ENCODE results near the gene GGCT. TPM values are rescaled to one million over a fixed set of nuclear protein-coding genes. Genes with fewer than 3 reads are reported as not detected.

Gene GGCT
- polyA plus RNA-seq, 3 donors: 7.6 to 18.1 (median 10.7) TPM

DNA sequence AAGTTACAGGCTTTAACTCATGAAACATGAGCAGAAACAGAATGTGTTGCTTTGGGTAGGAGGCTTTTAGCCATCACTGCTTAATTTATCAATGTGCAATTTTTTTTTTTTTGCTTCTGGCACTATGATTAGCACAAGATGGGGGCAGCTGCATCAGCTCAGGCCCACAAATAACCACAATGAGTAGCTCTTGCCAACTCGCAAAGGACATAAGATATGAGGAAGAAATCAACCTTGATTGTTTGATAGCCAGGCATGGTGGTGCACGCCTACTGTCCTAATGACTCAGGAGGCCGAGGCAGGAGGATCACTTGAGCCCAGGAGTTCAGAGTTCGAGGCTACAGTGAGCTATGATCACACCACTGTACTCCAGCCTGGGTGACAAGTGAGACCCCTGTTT, 38.4 kb downstream of the GGCT start:
- H2AFZ ChIP-seq (ENCODE audit: insufficient read depth, low read depth, low read length, poor library complexity, severe bottlenecking): no peak overlapping the region
- Mint-ChIP-seq H3K9me3 (peaks cover 0 to 2% (median 0%) of the 10 kb centered on the region in 7 donors), H3K4me3 (no peak overlapping the region), H3K27ac (peak overlapping the region in 2 of 7 donors; percentile 30 to 37), H3K36me3 (peaks cover 8 to 14% of the 10 kb centered on the region in 2 donors), H3K4me1 (peaks cover 87% of the 10 kb centered on the region), H3K27me3 (ENCODE audit: low read depth in 3 of 3) (peaks cover 0 to 2% (median 1%) of the 10 kb centered on the region in 3 donors)
- peaks cover 82% of the 10 kb centered on the region for H3K79me2 ChIP-seq (ENCODE audit: insufficient read depth, low read length)
- no peak overlapping the region for H3K9ac ChIP-seq (ENCODE audit: insufficient read depth, low read length, poor library complexity, severe bottlenecking)
- TF ChIP-seq, protein P1, sequence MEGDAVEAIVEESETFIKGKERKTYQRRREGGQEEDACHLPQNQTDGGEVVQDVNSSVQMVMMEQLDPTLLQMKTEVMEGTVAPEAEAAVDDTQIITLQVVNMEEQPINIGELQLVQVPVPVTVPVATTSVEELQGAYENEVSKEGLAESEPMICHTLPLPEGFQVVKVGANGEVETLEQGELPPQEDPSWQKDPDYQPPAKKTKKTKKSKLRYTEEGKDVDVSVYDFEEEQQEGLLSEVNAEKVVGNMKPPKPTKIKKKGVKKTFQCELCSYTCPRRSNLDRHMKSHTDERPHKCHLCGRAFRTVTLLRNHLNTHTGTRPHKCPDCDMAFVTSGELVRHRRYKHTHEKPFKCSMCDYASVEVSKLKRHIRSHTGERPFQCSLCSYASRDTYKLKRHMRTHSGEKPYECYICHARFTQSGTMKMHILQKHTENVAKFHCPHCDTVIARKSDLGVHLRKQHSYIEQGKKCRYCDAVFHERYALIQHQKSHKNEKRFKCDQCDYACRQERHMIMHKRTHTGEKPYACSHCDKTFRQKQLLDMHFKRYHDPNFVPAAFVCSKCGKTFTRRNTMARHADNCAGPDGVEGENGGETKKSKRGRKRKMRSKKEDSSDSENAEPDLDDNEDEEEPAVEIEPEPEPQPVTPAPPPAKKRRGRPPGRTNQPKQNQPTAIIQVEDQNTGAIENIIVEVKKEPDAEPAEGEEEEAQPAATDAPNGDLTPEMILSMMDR (IDR thresholded peaks at IDR 0.05): no peak
- 92% methylated on average over 2 of the region's 4 CpGs for WGBS (ENCODE audit: insufficient coverage)
- DNase-seq: no peak
- H3K27me3 ChIP-seq (ENCODE audit: control insufficient read depth in 2 of 2, insufficient read depth in 2 of 2, low read length in 2 of 2): no peaks in the 10 kb centered on the region
- intact Hi-C loops (cut with micrococcal nuclease): no loop called here
- H3K9me3 ChIP-seq (replicated peaks in 1 of 2; ENCODE audit: control insufficient read depth in 1 of 2, insufficient read depth in 1 of 2, low read length in 2 of 2): no peaks in the 10 kb centered on the region
- H3K36me3 ChIP-seq (replicated peaks in 1 of 2; ENCODE audit: control insufficient read depth in 1 of 2, insufficient read depth in 2 of 2, low read length in 2 of 2): peaks cover 0 to 12% of the 10 kb centered on the region in 2 donors
- H3K4me3 ChIP-seq (replicated peaks in 1 of 3; ENCODE audit: low read depth in 2 of 3, low read length in 3 of 3): no peak overlapping the region
- no peak overlapping the region for H3K4me2 ChIP-seq (replicated peaks; ENCODE audit: extremely low read depth, low read length, poor library complexity, severe bottlenecking)
- H3K4me1 ChIP-seq (ENCODE audit: control insufficient read depth in 1 of 2, insufficient read depth in 2 of 2, low read length in 2 of 2): peaks cover 73 to 79% of the 10 kb centered on the region in 2 donors
- no peak overlapping the region for H3K27ac ChIP-seq (ENCODE audit: low read depth in 1 of 2, low read length in 2 of 2)
- H4K20me1 ChIP-seq (ENCODE audit: insufficient read depth, low read length): peaks cover 12% of the 10 kb centered on the region

DNA sequence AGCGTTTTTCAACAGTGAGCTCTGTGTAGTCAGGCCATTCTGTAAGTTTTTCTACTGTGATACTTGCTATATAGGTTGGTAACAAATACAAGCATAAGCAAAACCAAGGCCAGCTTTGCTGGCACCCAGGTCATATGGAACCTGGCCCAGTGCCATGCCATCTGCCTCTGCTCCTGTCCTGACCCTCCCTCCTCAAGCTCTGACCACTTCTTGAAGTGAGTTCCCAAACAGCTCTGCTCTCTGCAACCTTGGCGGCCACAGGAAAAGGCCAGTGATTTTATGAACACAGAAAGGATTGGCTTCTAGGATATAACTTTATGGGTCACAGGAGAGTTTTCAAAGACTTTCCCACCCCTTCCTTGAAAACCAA, 38.8 kb downstream of the GGCT start:
- H3K27me3 Mint-ChIP-seq (ENCODE audit: low read depth in 3 of 3): peaks cover 0 to 2% (median 1%) of the 10 kb centered on the region in 3 donors
- no peak overlapping the region for H3K9ac ChIP-seq (ENCODE audit: insufficient read depth, low read length, poor library complexity, severe bottlenecking)
- no peak overlapping the region for H3K27ac ChIP-seq (ENCODE audit: low read depth in 1 of 2, low read length in 2 of 2)
- no peaks in the 10 kb centered on the region for H3K27me3 ChIP-seq (ENCODE audit: control insufficient read depth in 2 of 2, insufficient read depth in 2 of 2, low read length in 2 of 2)
- H2AFZ ChIP-seq (ENCODE audit: insufficient read depth, low read depth, low read length, poor library complexity, severe bottlenecking): no peak overlapping the region
- H3K9me3 ChIP-seq (replicated peaks in 1 of 2; ENCODE audit: control insufficient read depth in 1 of 2, insufficient read depth in 1 of 2, low read length in 2 of 2): no peaks in the 10 kb centered on the region
- intact Hi-C loops (cut with micrococcal nuclease): no loop called here
- no peak overlapping the region for H3K4me3 ChIP-seq (replicated peaks in 1 of 3; ENCODE audit: low read depth in 2 of 3, low read length in 3 of 3)
- peaks cover 0 to 2% (median 0%) of the 10 kb centered on the region in 7 donors for H3K9me3 Mint-ChIP-seq
- DNase-seq: no peak
- H4K20me1 ChIP-seq (ENCODE audit: insufficient read depth, low read length): peaks cover 12% of the 10 kb centered on the region
- peaks cover 5 to 10% of the 10 kb centered on the region in 2 donors for H3K36me3 Mint-ChIP-seq
- H3K27ac Mint-ChIP-seq: peak overlapping the region in 2 of 7 donors; percentile 50 to 88
- WGBS (ENCODE audit: insufficient coverage): no CpG with 5 or more reads among the region's 2 CpGs
- peaks cover 83% of the 10 kb centered on the region for H3K4me1 Mint-ChIP-seq
- H3K79me2 ChIP-seq (ENCODE audit: insufficient read depth, low read length): peaks cover 77% of the 10 kb centered on the region
- H3K4me2 ChIP-seq (replicated peaks; ENCODE audit: extremely low read depth, low read length, poor library complexity, severe bottlenecking): no peak overlapping the region
- peaks cover 0 to 7% of the 10 kb centered on the region in 2 donors for H3K36me3 ChIP-seq (replicated peaks in 1 of 2; ENCODE audit: control insufficient read depth in 1 of 2, insufficient read depth in 2 of 2, low read length in 2 of 2)
- TF ChIP-seq, protein P1 (IDR thresholded peaks at IDR 0.05): no peak
- H3K4me3 Mint-ChIP-seq: no peak overlapping the region
- H3K4me1 ChIP-seq (ENCODE audit: control insufficient read depth in 1 of 2, insufficient read depth in 2 of 2, low read length in 2 of 2): peaks cover 73 to 79% of the 10 kb centered on the region in 2 donors

All from CD14-positive monocyte (primary cell).